Subcutaneous abdominal adipose tissue (tissue), 5 donors: ENCODE data around the gene TUBAL3.
"Not testable (repeated sequence)": the region's sequence is repeated elsewhere in the genome, so short reads cannot be mapped to it uniquely, and the experiment has no call there.

Experiments used
- H3K27ac ChIP-seq: one replicate; pipeline ENCODE4 v1.7.0; 2013; ENCODE audit warnings: low read depth, mild to moderate bottlenecking, inconsistent platforms, low read length, moderate library complexity
- H3K27me3 ChIP-seq, 5 donors: one replicate each; pipeline ENCODE4 v1.7.0; 2013; ENCODE audit warnings: low read length in 5 of 5, inconsistent platforms in 1 of 5; ENCODE audit not compliant: control insufficient read depth in 5 of 5, insufficient read depth in 4 of 5
- H3K36me3 ChIP-seq, 5 donors: one replicate each; pipeline ENCODE4 v1.7.0; 2013; ENCODE audit warnings: low read length in 5 of 5; ENCODE audit not compliant: control insufficient read depth in 5 of 5, insufficient read depth in 5 of 5
- H3K4me1 ChIP-seq, 5 donors: one replicate each; pipeline ENCODE4 v1.7.0; 2013; ENCODE audit warnings: low read length in 5 of 5, mild to moderate bottlenecking in 3 of 5, moderate library complexity in 1 of 5; ENCODE audit not compliant: control insufficient read depth in 5 of 5, insufficient read depth in 5 of 5
- H3K4me3 ChIP-seq, 5 donors: one replicate each; pipeline ENCODE4 v1.7.0; 2013; ENCODE audit warnings: low read length in 5 of 5, low read depth in 1 of 5
- H3K9ac ChIP-seq, 5 donors: one replicate each; pipeline ENCODE4 v1.7.0; 2013; ENCODE audit warnings: low read length in 5 of 5, mild to moderate bottlenecking in 4 of 5, moderate library complexity in 3 of 5
- H3K9me3 ChIP-seq, 5 donors: one replicate each; pipeline ENCODE4 v1.7.0; 2013; ENCODE audit warnings: low read length in 5 of 5; ENCODE audit not compliant: control insufficient read depth in 5 of 5
- donor health status: healthy.
- donor health status: healthy.
- donor health status: healthy.
- donor health status: healthy.
- donor health status: healthy.

TUBAL3 gene

DNA sequence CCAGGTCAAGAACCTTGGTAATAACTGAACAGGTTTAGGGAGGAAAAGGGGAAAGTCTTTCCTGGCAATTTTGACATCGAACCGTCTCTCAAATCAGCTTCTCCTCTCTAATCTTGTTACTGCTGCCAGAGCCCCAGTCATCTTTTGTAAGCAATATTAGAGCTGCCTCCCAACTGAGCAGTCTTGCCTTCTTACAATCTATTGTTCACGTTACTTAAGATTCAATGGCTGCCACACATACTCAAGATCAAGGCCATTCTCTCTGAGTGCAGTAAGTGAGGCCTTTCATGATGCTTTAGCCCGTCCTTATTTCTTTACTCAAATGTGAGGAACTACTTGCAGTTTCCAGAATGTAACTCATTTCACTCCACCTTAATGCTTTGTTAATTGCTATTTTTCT lies 20.1 kb upstream of the TUBAL3 start:
- Histone ChIP-seq H3K4me1 (peaks cover 0 to 11% (median 9%) of the 10 kb centered on the region in 5 donors), H3K9ac (no peak overlapping the region), H3K27ac (no peak overlapping the region), H3K36me3 (peaks cover 0 to 4% (median 0%) of the 10 kb centered on the region in 5 donors), H3K9me3 (no peaks in the 10 kb centered on the region), H3K27me3 (no peaks in the 10 kb centered on the region), H3K4me3 (no peak overlapping the region)

- H3K9me3 ChIP-seq, result peaks cover 0 to 3% (median 0%) of the 10 kb centered on the region in 5 donors
- no peaks in the 10 kb centered on the region for H3K27me3 ChIP-seq
- no peak overlapping the region for H3K27ac ChIP-seq
- no peak overlapping the region for H3K4me3 ChIP-seq
- no peaks in the 10 kb centered on the region for H3K36me3 ChIP-seq
- peak overlapping the region in 1 of 5 donors; percentile 32 for H3K9ac ChIP-seq
- H3K4me1 ChIP-seq, result peaks cover 0 to 11% (median 9%) of the 10 kb centered on the region in 5 donors
Measured at GRCh38 chr10:5423771-5424170, 19.1 kb upstream of the TUBAL3 start.

DNA sequence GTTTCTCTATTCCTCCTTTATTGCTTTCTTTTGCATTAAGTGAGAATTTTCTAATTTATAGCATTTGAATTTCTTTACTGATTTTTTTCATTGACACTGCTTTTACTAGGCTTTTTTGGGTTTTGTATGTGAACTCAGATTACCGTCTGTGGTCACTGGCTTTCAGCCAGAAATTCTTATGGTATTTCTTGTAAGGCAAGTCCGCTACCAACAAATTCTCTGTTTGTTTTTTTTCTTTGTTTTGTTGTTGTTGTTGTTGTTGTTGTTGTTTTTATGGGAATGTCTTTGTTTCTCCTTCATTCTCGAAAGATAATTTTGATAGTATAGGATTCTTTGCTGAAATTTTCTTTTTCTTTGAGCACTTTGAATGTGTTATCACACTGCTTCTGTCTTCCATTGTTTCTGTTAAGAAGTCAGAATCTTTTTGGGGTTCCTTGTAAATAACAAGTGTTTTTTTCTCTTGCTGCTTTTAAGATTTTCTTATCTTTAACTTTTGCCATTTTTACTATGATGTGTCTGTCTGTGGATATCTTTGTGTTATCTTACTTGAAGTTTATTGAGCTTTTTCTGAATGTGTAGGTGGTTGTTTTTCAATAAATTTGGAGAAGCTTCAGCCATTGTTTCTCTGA lies 15.0 kb upstream of the TUBAL3 start:
- H3K27ac ChIP-seq, result no peak overlapping the region
- H3K4me1 ChIP-seq, result peaks cover 0 to 11% (median 6%) of the 10 kb centered on the region in 5 donors
- no peaks in the 10 kb centered on the region for H3K27me3 ChIP-seq
- H3K36me3 ChIP-seq, result no peaks in the 10 kb centered on the region
- H3K4me3 ChIP-seq, result no peak overlapping the region
- H3K9me3 ChIP-seq, result peaks cover 0 to 5% (median 3%) of the 10 kb centered on the region in 5 donors
- no peak overlapping the region for H3K9ac ChIP-seq

GRCh38 chr10:5418584-5418983 lies 14.0 kb upstream of the TUBAL3 start:
- Histone ChIP-seq H3K36me3 (no peaks in the 10 kb centered on the region), H3K4me3 (no peak overlapping the region), H3K27ac (no peak overlapping the region), H3K4me1 (peaks cover 0 to 11% (median 4%) of the 10 kb centered on the region in 5 donors), H3K9me3 (peaks cover 0 to 5% (median 3%) of the 10 kb centered on the region in 5 donors), H3K9ac (no peak overlapping the region), H3K27me3 (no peaks in the 10 kb centered on the region)

DNA sequence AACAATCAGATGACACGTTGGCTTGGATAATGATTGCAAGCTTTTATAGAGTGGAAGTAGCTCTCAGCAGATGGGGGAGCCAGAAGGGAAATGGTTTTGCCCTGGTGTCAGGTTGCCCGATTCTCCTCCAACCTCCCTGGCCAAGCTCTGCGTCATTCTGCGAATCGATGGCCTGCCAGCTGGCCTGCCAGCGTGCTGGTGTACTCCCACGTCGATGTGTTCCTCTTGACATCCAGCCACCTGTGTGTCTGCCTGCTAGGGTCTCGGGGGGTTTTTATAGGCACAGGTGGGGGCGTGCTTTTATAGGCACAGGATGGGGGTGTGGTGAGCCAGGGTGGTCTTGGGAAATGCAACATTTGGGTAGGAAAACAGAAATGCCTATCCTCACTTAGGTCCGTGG lies 12.4 kb upstream of the TUBAL3 start:
- Histone ChIP-seq H3K27me3 (no peaks in the 10 kb centered on the region), H3K4me1 (peaks cover 0 to 17% (median 13%) of the 10 kb centered on the region in 5 donors), H3K36me3 (no peaks in the 10 kb centered on the region), H3K9ac (no peak overlapping the region), H3K27ac (no peak overlapping the region), H3K4me3 (no peak overlapping the region), H3K9me3 (peaks cover 0 to 5% (median 3%) of the 10 kb centered on the region in 5 donors)

DNA sequence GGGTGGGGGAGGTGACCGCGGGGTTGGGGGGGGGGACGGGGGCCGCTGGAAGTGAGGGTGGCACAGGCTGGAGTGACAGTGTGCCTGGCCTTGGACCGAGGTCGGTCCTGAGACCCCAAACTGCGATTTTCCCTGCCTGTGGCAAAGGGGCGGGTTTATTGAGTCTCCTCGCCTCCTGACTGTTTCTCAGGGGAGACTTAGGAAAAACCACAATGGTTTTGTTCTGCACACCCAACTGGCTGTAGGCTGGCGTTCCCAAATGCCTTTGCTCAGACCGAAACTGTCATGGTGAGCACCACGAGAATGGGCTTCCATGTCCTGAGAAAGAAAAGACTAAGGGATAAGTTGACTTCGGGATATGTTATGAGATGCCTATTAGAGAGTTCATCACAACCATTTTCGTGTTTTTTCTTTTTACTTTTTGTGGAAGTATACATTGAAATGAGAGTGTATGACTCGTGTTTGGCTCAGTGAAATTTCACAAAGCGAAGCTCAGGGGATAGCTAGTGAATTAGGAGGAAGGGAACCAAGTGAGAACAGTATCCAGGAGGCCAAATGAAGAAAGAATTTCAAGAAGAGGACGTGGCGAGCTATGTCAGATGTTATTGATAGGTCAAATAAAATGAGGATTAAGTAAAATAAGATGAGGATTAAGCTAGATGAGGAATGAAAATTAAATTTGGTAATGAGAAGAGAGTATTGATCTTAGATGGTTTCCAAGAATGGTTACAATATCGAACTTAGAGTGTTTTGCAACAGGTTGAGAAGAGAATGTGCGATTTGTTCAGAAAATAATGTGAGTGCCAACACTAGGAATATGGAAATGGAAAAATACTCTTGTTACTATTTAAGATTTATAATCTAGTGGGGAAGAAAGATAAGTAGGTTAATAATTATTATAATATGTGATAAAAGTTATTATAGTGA lies 8.6 kb upstream of the TUBAL3 start:
- H3K27me3 ChIP-seq, result no peaks in the 10 kb centered on the region
- H3K36me3 ChIP-seq, result no peaks in the 10 kb centered on the region
- peak overlapping the region in 4 of 5 donors; percentile 35 to 79 (median 56) for H3K9ac ChIP-seq
- H3K27ac ChIP-seq, result peak overlapping the region; percentile 74
- peak overlapping the region; percentile 66 to 86 (median 75) for H3K4me3 ChIP-seq
- H3K4me1 ChIP-seq, result peaks cover 0 to 21% (median 15%) of the 10 kb centered on the region in 5 donors
- peaks cover 0 to 9% (median 0%) of the 10 kb centered on the region in 5 donors for H3K9me3 ChIP-seq

GRCh38 chr10:5412277-5412941 lies 7.8 kb upstream of the TUBAL3 start, which contains the start of gene NET1:
Gene NET1, plus strand, starts transcription at chr10:5412557. Its CDS starts 136 bp downstream, at chr10:5412693.
- no peaks in the 10 kb centered on the region for H3K36me3 ChIP-seq
- no peaks in the 10 kb centered on the region for H3K27me3 ChIP-seq
- peak within 1 kb of the TSS; percentile 69 to 86 (median 76) for H3K4me3 ChIP-seq
- H3K9me3 ChIP-seq, result peaks cover 0 to 9% (median 0%) of the 10 kb centered on the region in 5 donors
- peak within 1 kb of the TSS; percentile 24 to 79 (median 56) for H3K9ac ChIP-seq
- H3K27ac ChIP-seq, result peak within 1 kb of the TSS; percentile 74
- peaks cover 0 to 21% (median 15%) of the 10 kb centered on the region in 5 donors for H3K4me1 ChIP-seq

GRCh38 chr10:5411941-5412276 lies 7.3 kb upstream of the TUBAL3 start:
- Histone ChIP-seq H3K4me3 (peak overlapping the region; percentile 59 to 79 (median 69)), H3K36me3 (no peaks in the 10 kb centered on the region), H3K9ac (peak overlapping the region in 2 of 5 donors; percentile 24 to 26), H3K27me3 (no peaks in the 10 kb centered on the region), H3K27ac (peak overlapping the region; percentile 37), H3K9me3 (peaks cover 0 to 9% (median 0%) of the 10 kb centered on the region in 5 donors), H3K4me1 (peaks cover 0 to 21% (median 15%) of the 10 kb centered on the region in 5 donors)

- H3K27ac ChIP-seq, H3K4me3 ChIP-seq, H3K27me3 ChIP-seq, H3K36me3 ChIP-seq, H3K9me3 ChIP-seq, H3K9ac ChIP-seq: not testable (repeated sequence)
- H3K4me1 ChIP-seq, result peaks cover 0 to 21% (median 15%) of the 10 kb centered on the region in 5 donors
Measured at GRCh38 chr10:5410787-5411186, 6.2 kb upstream of the TUBAL3 start.
